Left colon (tissue), 2 donors: Measurements from ENCODE around the gene TMEM219. TPM values are rescaled to one million over a fixed set of nuclear protein-coding genes. Genes with fewer than 3 reads are reported as not detected.

Experiments used
- ATAC-seq: fragments of 200-7000 bp; cut with Tn5 transposase; one replicate; pipeline ENCODE4 v1.9.1; 2020; ENCODE audit warnings: mild to moderate bottlenecking, moderate library complexity
- DNase-seq, 2 donors: peaks; one replicate each; pipeline ENCODE4 v3.0.0-alpha.2; 2020
- intact Hi-C, 2 donors: fragments of 100-400 bp; cut with DNase I in 1 of 2; cut with micrococcal nuclease in 1 of 2; formaldehyde crosslinking; loops; one replicate each; pipeline versions ENCODE4 v1.11.2 to v1.14.0; 2022; cut with DNase I, micrococcal nuclease
- total RNA-seq, 2 donors: library from RNA; stranded (reverse); fragmentation: NEBNext Ultra II Directional; extraction: Animal tissue kit (Norgen Biotek cat#: 25700); gene quantifications; one replicate each; pipeline ENCODE4 v1.2.1, GENCODE V29; 2021
- donor health status: DM: no; HTN: no; CAD: no.
- donor health status: DM: yes; HTN: yes; CAD: no.

The TMEM219 gene
- total RNA-seq, 2 donors from 2014 or later = 187 to 192 TPM

- DNase-seq (no peak), ATAC-seq (peak; percentile 72)
- intact Hi-C loops = no loop called here
Measured at GRCh38 chr16:29990034-29990433, 28.2 kb downstream of the TMEM219 start.

- ATAC-seq = no peak
- intact Hi-C loops = no loop called here
- no peak for DNase-seq
Measured at GRCh38 chr16:29990883-29991570, 29.1 kb downstream of the TMEM219 start.

GRCh38 chr16:29991571-29991904 lies 29.7 kb downstream of the TMEM219 start:
- intact Hi-C loops = no loop called here
- ATAC-seq (no peak), DNase-seq (no peak)

GRCh38 chr16:29992344-29992967 lies 30.6 kb downstream of the TMEM219 start:
- no peak for DNase-seq
- ATAC-seq = no peak
- intact Hi-C loops = no loop called here

GRCh38 chr16:29993191-29993902 lies 31.5 kb downstream of the TMEM219 start:
- intact Hi-C loops = no loop called here
- DNase-seq (peak in 1 of 2 donors; percentile 20), ATAC-seq (no peak)

GRCh38 chr16:29993903-29994599 lies 32.2 kb downstream of the TMEM219 start:
- intact Hi-C loops = no loop called here
- ATAC-seq (no peak), DNase-seq (no peak)

- intact Hi-C loops = no loop called here
- ATAC-seq (peak; percentile 77), DNase-seq (peak; percentile 78 to 87)
Measured at GRCh38 chr16:29994600-29995323, 32.9 kb downstream of the TMEM219 start.

GRCh38 chr16:29995324-29995910 lies 33.5 kb downstream of the TMEM219 start, which contains the start of gene HIRIP3:
Gene HIRIP3, minus strand, starts transcription at chr16:29995617. Its CDS starts 12 bp downstream, at chr16:29995605.
- DNase-seq = peak; percentile 84 to 90
- intact Hi-C loops = no loop called here
- ATAC-seq = peak; percentile 74

- ATAC-seq = peak; percentile 95
- DNase-seq = peak; percentile 98 to 99
- intact Hi-C loops = no loop called here
Measured at GRCh38 chr16:29995911-29996765, 34.3 kb downstream of the TMEM219 start, which contains the start of gene INO80E. Gene INO80E, plus strand, starts transcription at chr16:29996241. Its CDS starts 70 bp downstream, at chr16:29996311.

- DNase-seq (no peak), ATAC-seq (no peak)
- intact Hi-C loops = no loop called here
Measured at GRCh38 chr16:29996766-29997250, 34.9 kb downstream of the TMEM219 start.

- DNase-seq (no peak), ATAC-seq (no peak)
- intact Hi-C loops = loop anchor here in 1 of 2 donors (10.0 kb wide), 1 partner anchor 75 kb away; the partner anchor contains the start of gene KCTD13
Measured at GRCh38 chr16:29999605-30000004, 37.7 kb downstream of the TMEM219 start.

- intact Hi-C loops = loop anchor here in 1 of 2 donors (10.0 kb wide), 1 partner anchor 76 kb away; the partner anchor contains the start of gene KCTD13
- DNase-seq = no peak
- no peak for ATAC-seq
Measured at GRCh38 chr16:30000735-30001631, 39.1 kb downstream of the TMEM219 start.

- intact Hi-C loops = loop anchor here in 1 of 2 donors (10.0 kb wide), 1 partner anchor 78 kb away; the partner anchor contains the start of gene KCTD13
- DNase-seq = no peak
- ATAC-seq = no peak
Measured at GRCh38 chr16:30002614-30003346, 40.9 kb downstream of the TMEM219 start.

- intact Hi-C loops = loop anchor here in 1 of 2 donors (10.0 kb wide), 1 partner anchor 79 kb away; the partner anchor contains the start of gene KCTD13
- DNase-seq = no peak
- no peak for ATAC-seq
Measured at GRCh38 chr16:30003670-30004423, 42.0 kb downstream of the TMEM219 start.

- DNase-seq (no peak), ATAC-seq (peak; percentile 30)
- intact Hi-C loops = loop anchor here in 1 of 2 donors (10.0 kb wide), 1 partner anchor 80 kb away; the partner anchor contains the start of gene KCTD13
Measured at GRCh38 chr16:30004424-30004776, 42.5 kb downstream of the TMEM219 start.
